ENCODE measurements around the gene PLD4.
"Not testable (repeated sequence)": the region's sequence is repeated elsewhere in the genome, so short reads cannot be mapped to it uniquely, and the experiment has no call there.

Gene PLD4

DNA sequence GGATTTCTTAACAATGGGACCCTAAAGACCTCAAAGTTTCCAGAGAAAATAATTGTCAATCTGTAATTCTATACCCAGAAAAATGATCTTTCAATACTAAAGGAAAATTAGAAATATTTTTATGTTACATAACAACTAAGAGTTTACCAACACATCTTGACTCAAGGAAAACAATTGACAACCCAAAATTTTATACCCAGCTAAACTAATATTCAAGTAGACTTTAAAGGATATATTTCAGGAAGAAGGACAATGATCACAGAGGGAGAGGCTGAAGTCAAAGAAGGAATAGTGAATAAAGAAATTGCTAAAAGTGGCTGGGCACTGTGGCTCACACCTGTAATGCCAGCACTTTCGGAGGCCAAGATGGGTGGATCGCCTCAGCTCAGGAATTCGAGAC, 12.6 kb upstream of the PLD4 start:
- Histone ChIP-seq H3K9me3 (ENCODE audit: control insufficient read depth, low read length) (peaks cover 24% of the 10 kb centered on the region), H3K36me3 (ENCODE audit: control insufficient read depth, insufficient read depth, low read length, severe bottlenecking) (no peaks in the 10 kb centered on the region), H3K4me1 (ENCODE audit: control insufficient read depth, insufficient read depth, low read length) (no peaks in the 10 kb centered on the region), H3K27me3 (replicated peaks; ENCODE audit: control insufficient read depth, insufficient read depth, low read length) (peaks cover 40% of the 10 kb centered on the region), H3K4me3 (ENCODE audit: low read length) (no peak overlapping the region), H3K9ac (ENCODE audit: low read length) (no peak overlapping the region)
- DNase-seq (ENCODE audit: low read depth): no peak

DNA sequence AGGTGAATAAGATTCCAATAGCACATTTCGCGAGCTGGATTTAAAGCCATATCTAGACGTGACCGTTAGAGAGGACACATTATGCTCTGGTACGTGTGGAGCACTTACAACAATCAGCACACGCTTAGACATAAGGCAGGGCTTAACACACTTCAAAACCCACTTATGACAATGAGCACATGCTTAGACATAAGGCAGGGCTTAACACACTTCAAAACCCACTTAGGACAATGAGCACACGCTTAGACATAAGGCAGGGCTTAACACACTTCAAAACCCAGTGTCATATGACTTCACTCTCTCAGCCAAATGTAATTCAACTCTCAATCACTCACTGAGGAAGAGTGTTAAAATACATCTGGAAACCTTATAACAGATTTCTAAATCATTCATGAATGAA, 11.2 kb upstream of the PLD4 start:
- no peak overlapping the region for H3K9ac ChIP-seq (ENCODE audit: low read length)
- H3K4me3 ChIP-seq (ENCODE audit: low read length): no peak overlapping the region
- peaks cover 28% of the 10 kb centered on the region for H3K27me3 ChIP-seq (replicated peaks; ENCODE audit: control insufficient read depth, insufficient read depth, low read length)
- H3K9me3 ChIP-seq (ENCODE audit: control insufficient read depth, low read length): peaks cover 17% of the 10 kb centered on the region
- no peaks in the 10 kb centered on the region for H3K36me3 ChIP-seq (ENCODE audit: control insufficient read depth, insufficient read depth, low read length, severe bottlenecking)
- no peak for DNase-seq (ENCODE audit: low read depth)
- H3K4me1 ChIP-seq (ENCODE audit: control insufficient read depth, insufficient read depth, low read length): no peaks in the 10 kb centered on the region

DNA sequence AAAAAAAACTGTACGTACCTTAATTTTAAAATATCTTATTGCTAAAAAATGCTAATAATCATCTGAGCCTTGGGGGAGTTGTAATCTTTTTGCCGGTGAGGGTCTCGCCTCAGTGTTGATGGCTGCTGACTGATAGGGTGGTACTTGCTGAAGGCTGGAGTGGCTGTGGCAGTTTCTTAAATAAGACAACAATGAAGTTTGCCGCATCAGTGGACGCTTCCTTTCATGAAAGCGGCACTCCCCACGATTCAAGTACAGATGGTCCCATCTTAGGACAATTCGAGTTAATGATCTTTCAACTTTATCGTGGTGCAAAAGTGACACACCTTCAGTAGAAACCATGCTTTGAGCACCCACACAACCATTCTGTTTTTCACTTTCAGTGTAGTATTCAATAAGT, 7.6 kb upstream of the PLD4 start:
- H3K4me1 ChIP-seq (ENCODE audit: control insufficient read depth, insufficient read depth, low read length): no peaks in the 10 kb centered on the region
- H3K36me3 ChIP-seq (ENCODE audit: control insufficient read depth, insufficient read depth, low read length, severe bottlenecking): no peaks in the 10 kb centered on the region
- peaks cover 18% of the 10 kb centered on the region for H3K27me3 ChIP-seq (replicated peaks; ENCODE audit: control insufficient read depth, insufficient read depth, low read length)
- no peak overlapping the region for H3K4me3 ChIP-seq (ENCODE audit: low read length)
- no peak overlapping the region for H3K9ac ChIP-seq (ENCODE audit: low read length)
- peaks cover 6% of the 10 kb centered on the region for H3K9me3 ChIP-seq (ENCODE audit: control insufficient read depth, low read length)
- no peak for DNase-seq (ENCODE audit: low read depth)

DNA sequence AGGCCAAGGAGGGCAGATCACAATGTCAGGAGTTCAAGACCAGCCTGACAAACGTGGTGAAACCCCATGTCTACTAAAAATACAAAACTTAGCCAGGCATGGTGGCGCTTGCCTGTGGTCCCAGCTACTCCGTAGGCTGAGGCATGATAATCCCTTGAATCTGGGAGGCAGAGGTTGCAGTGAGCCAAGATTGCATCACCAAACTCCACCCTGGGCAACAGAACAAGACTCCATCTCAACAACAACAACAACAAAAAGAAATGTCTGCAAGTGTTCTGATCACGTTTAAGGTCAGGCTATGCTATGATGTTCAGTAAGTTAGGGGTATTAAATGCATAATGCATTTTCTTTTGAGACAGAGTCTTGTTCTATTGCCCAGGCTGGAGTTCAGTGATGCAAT, 6.7 kb upstream of the PLD4 start:
- H3K4me1 ChIP-seq (ENCODE audit: control insufficient read depth, insufficient read depth, low read length): no peaks in the 10 kb centered on the region
- no peak for DNase-seq (ENCODE audit: low read depth)
- H3K4me3 ChIP-seq (ENCODE audit: low read length): no peak overlapping the region
- no peak overlapping the region for H3K9ac ChIP-seq (ENCODE audit: low read length)
- peaks cover 3% of the 10 kb centered on the region for H3K9me3 ChIP-seq (ENCODE audit: control insufficient read depth, low read length)
- no peaks in the 10 kb centered on the region for H3K36me3 ChIP-seq (ENCODE audit: control insufficient read depth, insufficient read depth, low read length, severe bottlenecking)
- H3K27me3 ChIP-seq (replicated peaks; ENCODE audit: control insufficient read depth, insufficient read depth, low read length): peaks cover 18% of the 10 kb centered on the region

DNA sequence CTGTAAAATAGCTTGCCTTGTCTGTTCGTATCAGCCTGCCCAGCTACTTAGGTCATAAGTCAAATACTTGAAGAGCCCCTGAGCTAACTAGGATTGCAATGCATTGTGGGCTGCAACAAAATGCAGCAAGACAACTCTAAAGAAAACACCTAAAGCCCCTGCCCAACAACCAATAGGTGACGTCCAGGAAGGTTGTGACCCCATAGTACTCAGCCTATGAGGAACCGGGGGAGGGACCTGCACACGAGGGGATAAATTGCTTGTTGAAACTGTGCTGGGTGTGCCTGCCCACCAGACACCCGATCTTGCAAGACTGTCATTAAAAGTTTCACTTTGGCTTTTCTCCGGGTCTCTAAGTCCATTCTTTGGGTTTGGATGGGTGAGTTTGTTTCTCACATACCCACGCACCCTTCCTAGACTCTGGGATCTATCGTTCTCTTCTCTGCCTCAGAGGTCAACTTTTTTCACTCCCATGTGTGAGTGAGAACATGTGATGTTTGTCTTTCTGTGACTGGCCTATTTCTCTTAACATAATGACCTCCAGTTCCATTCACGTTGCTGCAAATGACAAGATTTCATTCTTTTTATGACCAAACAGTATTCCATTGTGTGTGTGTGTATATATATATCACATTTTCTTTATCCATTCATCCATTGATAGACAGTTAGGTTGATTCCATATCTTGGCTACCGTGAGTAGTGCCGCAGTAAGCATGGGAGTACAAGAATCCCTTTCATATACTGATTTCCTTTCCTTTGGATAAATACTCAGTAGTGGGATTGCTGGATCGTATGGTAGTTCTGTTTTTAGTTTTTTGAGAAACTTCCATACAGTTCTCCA, 5.3 kb upstream of the PLD4 start:
- H3K9me3 ChIP-seq (ENCODE audit: control insufficient read depth, low read length): not testable (repeated sequence)

DNA sequence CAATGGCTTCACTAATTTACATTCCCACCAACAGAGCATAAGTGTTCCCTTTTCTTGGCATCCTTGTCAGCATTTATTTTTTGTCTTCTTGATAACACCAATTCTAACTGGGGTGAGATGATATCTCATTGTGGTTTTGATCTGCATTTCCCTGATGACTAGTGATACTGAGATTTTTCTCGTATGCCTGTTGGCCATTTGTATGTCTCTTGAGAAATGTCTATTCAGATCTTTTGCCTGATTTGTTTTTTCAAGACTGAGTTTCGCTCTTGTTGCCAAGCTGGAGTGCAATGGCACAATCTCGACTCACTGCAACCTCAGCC, 4.7 kb upstream of the PLD4 start:
- Histone ChIP-seq H3K9ac (ENCODE audit: low read length) (no peak overlapping the region), H3K36me3 (ENCODE audit: control insufficient read depth, insufficient read depth, low read length, severe bottlenecking) (no peaks in the 10 kb centered on the region), H3K4me1 (ENCODE audit: control insufficient read depth, insufficient read depth, low read length) (no peaks in the 10 kb centered on the region), H3K9me3 (ENCODE audit: control insufficient read depth, low read length) (peaks cover 7% of the 10 kb centered on the region), H3K27me3 (replicated peaks; ENCODE audit: control insufficient read depth, insufficient read depth, low read length) (peaks cover 11% of the 10 kb centered on the region), H3K4me3 (ENCODE audit: low read length) (no peak overlapping the region)
- DNase-seq (ENCODE audit: low read depth): no peak

More for the DNA sequence above, 5.3 kb upstream of the PLD4 start:
- not testable (repeated sequence) for H3K9ac ChIP-seq (ENCODE audit: low read length); DNase-seq (ENCODE audit: low read depth); H3K4me1 ChIP-seq (ENCODE audit: control insufficient read depth, insufficient read depth, low read length); H3K36me3 ChIP-seq (ENCODE audit: control insufficient read depth, insufficient read depth, low read length, severe bottlenecking); H3K4me3 ChIP-seq (ENCODE audit: low read length)
- peaks cover 17% of the 10 kb centered on the region for H3K27me3 ChIP-seq (replicated peaks; ENCODE audit: control insufficient read depth, insufficient read depth, low read length)

DNA sequence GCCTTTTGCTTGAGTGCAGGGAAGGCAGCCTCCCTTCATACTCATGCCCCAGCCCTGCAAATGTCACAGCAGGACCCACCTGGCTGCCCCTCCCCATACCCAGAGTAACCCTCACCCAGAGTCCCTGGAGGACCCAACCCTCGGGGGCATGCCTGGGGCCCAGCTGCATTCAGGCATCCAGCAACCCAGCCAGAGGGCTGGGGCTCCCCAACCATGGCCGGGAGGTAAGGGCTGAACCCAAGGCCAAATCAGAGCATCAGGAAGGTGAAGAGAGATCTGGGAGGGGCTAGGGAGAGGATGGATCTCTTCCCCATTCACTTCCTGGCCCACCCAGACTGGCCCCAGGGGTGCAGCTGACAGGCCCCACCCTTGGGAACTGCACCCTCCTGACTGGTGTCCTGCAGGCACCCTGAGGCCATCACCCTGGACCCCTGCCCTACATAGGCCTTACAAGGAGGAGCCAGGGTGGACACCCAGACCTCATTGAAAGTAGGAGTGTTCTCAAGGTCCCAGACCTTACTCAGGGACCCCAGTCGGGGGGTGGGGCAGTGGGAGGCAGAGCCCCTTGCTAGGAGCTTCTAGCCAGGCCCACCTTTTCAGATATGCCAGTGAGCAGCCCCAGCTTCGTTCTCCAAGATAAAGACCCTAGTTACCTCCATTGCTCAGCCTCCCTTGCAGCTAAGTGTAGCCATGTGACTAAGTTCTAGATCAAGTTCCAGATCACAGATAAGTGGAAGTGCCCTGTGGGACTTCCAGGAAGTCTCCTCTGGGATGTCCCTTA, 849 bp upstream of the PLD4 start:
- H3K4me1 ChIP-seq (ENCODE audit: control insufficient read depth, insufficient read depth, low read length): no peaks in the 10 kb centered on the region
- no peak for DNase-seq (ENCODE audit: low read depth)

DNA sequence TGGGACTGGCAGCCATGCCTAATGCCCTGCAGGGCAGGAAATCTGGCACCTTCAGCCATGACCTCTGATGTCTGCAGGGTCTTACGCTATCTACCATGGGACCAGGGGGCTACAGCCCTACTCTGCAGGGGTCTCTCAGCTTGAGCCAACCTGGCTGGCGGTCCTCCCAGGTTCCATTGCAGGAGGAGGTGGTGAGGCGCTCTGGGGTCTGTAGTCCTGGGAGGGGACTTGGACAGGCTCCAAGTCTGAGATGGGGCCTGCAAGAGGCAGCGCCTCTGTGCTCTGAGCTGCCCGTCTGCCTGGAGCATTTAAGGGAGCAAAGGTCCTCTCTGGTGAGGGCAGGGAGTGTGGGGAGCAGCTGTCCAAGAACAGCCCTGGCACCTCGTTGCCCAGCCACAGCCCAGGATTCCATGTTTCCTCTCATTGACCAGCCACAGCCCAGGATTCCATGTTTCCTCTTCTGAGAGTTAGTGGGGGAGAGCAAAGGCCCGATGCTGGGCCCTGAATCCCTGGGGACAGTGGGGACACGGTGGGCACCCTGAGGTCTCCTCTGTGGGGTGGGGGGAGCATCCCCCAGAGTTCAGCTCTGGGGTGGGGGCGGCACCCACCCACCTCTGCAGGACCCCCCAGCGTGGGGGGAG, 655 bp downstream of the PLD4 start:
- no peak overlapping the region for H3K4me3 ChIP-seq (ENCODE audit: low read length)
- H3K9ac ChIP-seq (ENCODE audit: low read length): no peak overlapping the region
- peaks cover 11% of the 10 kb centered on the region for H3K27me3 ChIP-seq (replicated peaks; ENCODE audit: control insufficient read depth, insufficient read depth, low read length)
- no peak for DNase-seq (ENCODE audit: low read depth)
- no peaks in the 10 kb centered on the region for H3K4me1 ChIP-seq (ENCODE audit: control insufficient read depth, insufficient read depth, low read length)
- no peaks in the 10 kb centered on the region for H3K36me3 ChIP-seq (ENCODE audit: control insufficient read depth, insufficient read depth, low read length, severe bottlenecking)
- peaks cover 7% of the 10 kb centered on the region for H3K9me3 ChIP-seq (ENCODE audit: control insufficient read depth, low read length)

More for the DNA sequence above, 849 bp upstream of the PLD4 start:
- Histone ChIP-seq H3K9ac (ENCODE audit: low read length) (no peak overlapping the region), H3K27me3 (replicated peaks; ENCODE audit: control insufficient read depth, insufficient read depth, low read length) (peaks cover 3% of the 10 kb centered on the region), H3K4me3 (ENCODE audit: low read length) (no peak overlapping the region), H3K36me3 (ENCODE audit: control insufficient read depth, insufficient read depth, low read length, severe bottlenecking) (no peaks in the 10 kb centered on the region), H3K9me3 (ENCODE audit: control insufficient read depth, low read length) (peaks cover 7% of the 10 kb centered on the region)

DNA sequence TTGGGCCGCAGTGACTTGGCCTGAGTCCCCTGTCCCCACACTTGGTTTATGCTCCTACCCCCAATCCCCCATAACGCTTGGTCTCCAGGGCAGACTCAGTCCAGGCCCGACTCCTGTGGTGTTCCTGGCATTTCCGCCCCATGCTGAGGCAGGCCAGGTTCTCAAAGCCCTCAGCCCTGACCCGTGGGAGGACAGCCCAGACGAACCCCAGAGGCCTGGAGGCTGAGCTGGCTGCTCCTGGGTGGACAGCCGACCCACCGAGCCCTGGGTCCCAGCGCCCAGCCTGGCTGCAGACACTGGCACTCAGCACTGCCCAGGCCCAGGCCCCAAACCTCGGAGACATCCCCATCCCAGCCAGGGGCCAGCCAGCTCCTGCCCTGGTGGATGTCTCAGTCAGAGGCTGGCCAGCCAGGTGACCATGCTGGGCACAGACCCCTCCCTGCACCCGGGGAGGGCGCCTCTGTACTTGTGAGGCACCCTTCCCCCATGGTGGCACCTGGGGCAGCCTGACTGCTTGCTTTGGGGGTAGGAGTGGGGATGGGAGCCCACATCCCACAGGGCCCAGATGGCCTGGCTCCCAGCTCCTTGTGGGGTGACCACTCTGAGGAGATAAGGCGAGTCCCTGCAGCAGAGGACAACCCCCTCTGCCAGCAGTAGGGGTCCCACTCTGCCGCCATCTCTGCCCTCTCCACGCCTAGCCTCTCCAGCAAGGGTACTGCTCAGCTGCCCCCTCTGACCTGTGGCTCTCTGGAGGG, 1.4 kb downstream of the PLD4 start:
- DNase-seq (ENCODE audit: low read depth): no peak
- Histone ChIP-seq H3K36me3 (ENCODE audit: control insufficient read depth, insufficient read depth, low read length, severe bottlenecking) (no peaks in the 10 kb centered on the region), H3K4me1 (ENCODE audit: control insufficient read depth, insufficient read depth, low read length) (no peaks in the 10 kb centered on the region), H3K9me3 (ENCODE audit: control insufficient read depth, low read length) (peaks cover 7% of the 10 kb centered on the region), H3K27me3 (replicated peaks; ENCODE audit: control insufficient read depth, insufficient read depth, low read length) (peaks cover 11% of the 10 kb centered on the region), H3K9ac (ENCODE audit: low read length) (no peak overlapping the region), H3K4me3 (ENCODE audit: low read length) (no peak overlapping the region)

DNA sequence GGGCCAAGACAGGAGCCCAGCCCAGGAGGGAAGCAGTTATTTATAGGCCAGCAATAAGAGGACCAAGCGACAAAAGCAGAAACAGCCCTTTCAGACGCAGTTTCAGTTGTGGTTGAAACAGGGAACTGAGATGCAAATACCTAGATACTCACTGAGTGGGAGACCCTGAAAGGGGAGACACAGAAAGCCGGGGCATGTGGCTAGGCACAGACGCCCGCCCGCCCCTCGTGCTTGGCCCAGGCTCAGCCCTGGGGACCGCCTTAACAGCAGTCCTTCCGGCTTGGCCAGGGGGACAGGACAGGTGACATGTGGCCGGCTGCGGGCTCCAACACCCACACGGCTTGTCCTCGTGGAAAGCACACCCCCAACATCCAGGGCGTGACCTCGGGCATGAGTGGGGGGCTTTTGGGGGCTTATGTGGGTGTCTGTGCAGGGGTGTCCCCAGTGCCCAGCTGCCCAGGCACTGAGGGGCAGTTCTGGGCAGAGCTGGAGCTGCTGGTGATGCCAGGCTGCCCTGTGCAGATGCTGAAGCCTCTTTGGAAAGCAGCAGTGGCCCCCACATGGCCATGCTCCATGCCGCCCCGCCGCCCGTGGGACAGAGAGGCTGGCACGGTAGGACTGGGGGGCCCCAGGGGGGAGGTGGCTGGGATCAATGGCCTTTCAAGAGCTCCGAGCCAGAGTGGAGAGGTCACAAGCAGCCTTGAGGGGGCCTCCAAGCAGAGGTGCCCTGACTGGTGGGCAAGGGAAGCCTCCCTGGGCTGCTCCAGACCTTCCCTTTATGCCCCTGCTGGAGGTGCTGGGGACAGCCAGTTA, 2.1 kb downstream of the PLD4 start:
- no peak for DNase-seq (ENCODE audit: low read depth)
- Histone ChIP-seq H3K36me3 (ENCODE audit: control insufficient read depth, insufficient read depth, low read length, severe bottlenecking) (no peaks in the 10 kb centered on the region), H3K9ac (ENCODE audit: low read length) (no peak overlapping the region), H3K9me3 (ENCODE audit: control insufficient read depth, low read length) (peaks cover 7% of the 10 kb centered on the region), H3K27me3 (replicated peaks; ENCODE audit: control insufficient read depth, insufficient read depth, low read length) (peaks cover 11% of the 10 kb centered on the region), H3K4me3 (ENCODE audit: low read length) (no peak overlapping the region), H3K4me1 (ENCODE audit: control insufficient read depth, insufficient read depth, low read length) (no peaks in the 10 kb centered on the region)
